Body of pancreas (tissue), 4 donors: ENCODE data around the gene ZC4H2. TPM values are rescaled to one million over a fixed set of nuclear protein-coding genes. Genes with fewer than 3 reads are reported as not detected.

Experiments
- ATAC-seq: fragments of 150-250 bp; one replicate; pipeline ENCODE4 v1.9.1; 2016
- DNase-seq, 4 donors: peaks; one replicate each; pipeline ENCODE4 v3.0.0-alpha.2; 2019
- H3K27ac ChIP-seq, 4 donors: fragments of 200-600 bp; sonication (generic); 1 replicate in 3 of 4; 2 replicates in 1 of 4; pipeline versions ENCODE4 v1.5.1 to v1.6.1; 2016 to 2019; ENCODE audit warnings: mild to moderate bottlenecking in 1 of 4, mixed read lengths in 1 of 4, moderate library complexity in 1 of 4
- H3K27me3 ChIP-seq, 2 donors: fragments of 200-600 bp; sonication (generic); one replicate each; pipeline ENCODE4 v1.6.0; 2016; ENCODE audit warnings: mild to moderate bottlenecking in 1 of 2
- H3K36me3 ChIP-seq, 2 donors: fragments of 200-600 bp; sonication (generic); replicated peaks in 1 of 2; 2 replicates each; pipeline ENCODE4 v1.5.1; 2016; ENCODE audit warnings: low read depth in 2 of 2; ENCODE audit not compliant: insufficient read depth in 1 of 2
- H3K4me1 ChIP-seq: fragments of 200-600 bp; sonication (generic); one replicate; pipeline ENCODE4 v1.6.0; 2016
- H3K4me3 ChIP-seq, 2 donors: fragments of 200-600 bp; sonication (generic); 1 replicate in 1 of 2; 2 replicates in 1 of 2; pipeline ENCODE4 v1.5.1; 2016 to 2019
- H3K9me3 ChIP-seq, 3 donors: fragments of 200-600 bp; sonication (generic); 1 replicate in 2 of 3; 2 replicates in 1 of 3; pipeline ENCODE4 v1.5.1; 2016
- CTCF ChIP-seq, 7 experiments: fragments of 450-650 bp in 4 of 7; fragments of 200-600 bp in 3 of 7; sonication (generic) in 3 of 7; IDR thresholded peaks; one replicate each; pipeline ENCODE4 v1.5.1; 2016 to 2019; ENCODE audit warnings: antibody characterized with exemption in 7 of 7
- POLR2A ChIP-seq, 3 donors: fragments of 450-650 bp; IDR thresholded peaks; one replicate each; pipeline ENCODE4 v1.6.1; 2016; ENCODE audit warnings: antibody characterized with exemption in 3 of 3, mild to moderate bottlenecking in 2 of 3
- WGBS, 2 donors: methylation state at CpG; one replicate each; pipeline ENCODE4 v1.1.5; 2017; 5-methylcytosine and 5-hydroxymethylcytosine counted together
- intact Hi-C: fragments of 100-400 bp; cut with DNase I; formaldehyde crosslinking; loops from one replicate; pipeline ENCODE4 v1.15.1; 2023
- total RNA-seq, 2 donors: library from RNA; depleted of rRNA; stranded (reverse); fragments of >200 nt; gene quantifications; one replicate each; pipeline ENCODE4 v1.1.0, GENCODE V29; 2016

Gene ZC4H2
- total RNA-seq, 2 donors from 2014 or later: 4.6 to 6.2 TPM

- H3K36me3 ChIP-seq: no peaks in the 10 kb centered on the region
- WGBS, 2 donors: 0 to 50% methylated on average over 1 of the region's 1 CpG
- ATAC-seq (no peak), DNase-seq (no peak)
- no peaks in the 10 kb centered on the region for H3K9me3 ChIP-seq
- intact Hi-C loops: no loop called here
- no peaks in the 10 kb centered on the region for H3K4me1 ChIP-seq
- no peak overlapping the region for H3K4me3 ChIP-seq
- no peaks in the 10 kb centered on the region for H3K27me3 ChIP-seq
- H3K27ac ChIP-seq: no peak overlapping the region
- TF ChIP-seq CTCF (IDR thresholded peaks at IDR 0.05): no peak
- no peak for TF ChIP-seq POLR2A (IDR thresholded peaks at IDR 0.05)
Measured at GRCh38 chrX:64996805-64997204, 20.6 kb upstream of the ZC4H2 start.

- intact Hi-C loops: no loop called here
- no peak overlapping the region for H3K4me3 ChIP-seq
- no peaks in the 10 kb centered on the region for H3K4me1 ChIP-seq
- H3K36me3 ChIP-seq: no peaks in the 10 kb centered on the region
- no peaks in the 10 kb centered on the region for H3K27me3 ChIP-seq
- no peaks in the 10 kb centered on the region for H3K9me3 ChIP-seq
- no peak for DNase-seq
- WGBS, 2 donors: 62 to 64% methylated on average over 2 of the region's 2 CpGs
- TF ChIP-seq CTCF (IDR thresholded peaks at IDR 0.05) (no peak), POLR2A (IDR thresholded peaks at IDR 0.05) (no peak)
- no peak overlapping the region for H3K27ac ChIP-seq
- no peak for ATAC-seq
Measured at GRCh38 chrX:64994131-64994798, 18.0 kb upstream of the ZC4H2 start.

- peaks cover 5% of the 10 kb centered on the region for H3K4me1 ChIP-seq
- no peak overlapping the region for H3K4me3 ChIP-seq
- 68 to 70% methylated on average over 3 of the region's 3 CpGs for WGBS, 2 donors
- TF ChIP-seq POLR2A (IDR thresholded peaks at IDR 0.05) (no peak), CTCF (IDR thresholded peaks at IDR 0.05) (no peak)
- H3K36me3 ChIP-seq: no peaks in the 10 kb centered on the region
- H3K27ac ChIP-seq: no peak overlapping the region
- intact Hi-C loops: no loop called here
- DNase-seq (no peak), ATAC-seq (no peak)
- H3K9me3 ChIP-seq: no peaks in the 10 kb centered on the region
- H3K27me3 ChIP-seq: no peaks in the 10 kb centered on the region
Measured at GRCh38 chrX:64977830-64978229, 1.6 kb upstream of the ZC4H2 start.

- H3K27ac ChIP-seq: no peak overlapping the region
- peaks cover 5% of the 10 kb centered on the region for H3K4me1 ChIP-seq
- H3K4me3 ChIP-seq: no peak overlapping the region
- no peaks in the 10 kb centered on the region for H3K27me3 ChIP-seq
- intact Hi-C loops: no loop called here
- WGBS, 2 donors: 55 to 56% methylated on average over 2 of the region's 2 CpGs
- ATAC-seq (no peak), DNase-seq (no peak)
- no peaks in the 10 kb centered on the region for H3K9me3 ChIP-seq
- no peaks in the 10 kb centered on the region for H3K36me3 ChIP-seq
- no peak for TF ChIP-seq POLR2A (IDR thresholded peaks at IDR 0.05)
- no peak for TF ChIP-seq CTCF (IDR thresholded peaks at IDR 0.05)
Measured at GRCh38 chrX:64977051-64977450, 801 bp upstream of the ZC4H2 start.

- Histone ChIP-seq H3K27ac (no peak overlapping the region), H3K27me3 (no peaks in the 10 kb centered on the region), H3K9me3 (no peaks in the 10 kb centered on the region), H3K4me3 (peak overlapping the region in 1 of 2 donors; percentile 56), H3K36me3 (no peaks in the 10 kb centered on the region), H3K4me1 (peaks cover 5% of the 10 kb centered on the region)
- intact Hi-C loops: no loop called here
- peak; percentile 13 for ATAC-seq
- no peak for TF ChIP-seq POLR2A (IDR thresholded peaks at IDR 0.05)
- TF ChIP-seq CTCF (IDR thresholded peaks at IDR 0.05): no peak
- 5 to 9% methylated on average over 10 to 11 of the region's 11 CpGs for WGBS, 2 donors
- DNase-seq: no peak
Measured at GRCh38 chrX:64976673-64977040, 407 bp upstream of the ZC4H2 start.
